Jurkat, Clone E6-1 (cell line): ENCODE measurements around the gene CAMK1D.

ENCODE experiments used
- DNase-seq: peaks from one replicate; pipeline ENCODE4 v3.0.0-alpha.2; 2011; ENCODE audit warnings: low read depth, low spot score
- H3K4me3 ChIP-seq: 2 replicates; pipeline ENCODE4 v1.5.1; 2011; ENCODE audit warnings: mild to moderate bottlenecking, low read length, control low read depth, moderate library complexity

CAMK1D gene

GRCh38 chr10:12771981-12772760 is 422.8 kb downstream of the CAMK1D start:
- no peak for DNase-seq
- H3K4me3 ChIP-seq: no peak overlapping the region

GRCh38 chr10:12772797-12773587 is 423.6 kb downstream of the CAMK1D start:
- DNase-seq: no peak
- no peak overlapping the region for H3K4me3 ChIP-seq

GRCh38 chr10:12774204-12774894 is 425.0 kb downstream of the CAMK1D start:
- DNase-seq: no peak
- H3K4me3 ChIP-seq: no peak overlapping the region

- no peak for DNase-seq
These were observed 428.7 kb downstream of the CAMK1D start for GRCh38 chr10:12777840-12778585.

GRCh38 chr10:12780634-12781601 is 431.6 kb downstream of the CAMK1D start:
- DNase-seq: no peak

More at GRCh38 chr10:12777840-12778585, 428.7 kb downstream of the CAMK1D start:
- H3K4me3 ChIP-seq: no peak overlapping the region

GRCh38 chr10:12781976-12782375 is 432.6 kb downstream of the CAMK1D start:
- H3K4me3 ChIP-seq: no peak overlapping the region
- no peak for DNase-seq

More at GRCh38 chr10:12780634-12781601, 431.6 kb downstream of the CAMK1D start:
- H3K4me3 ChIP-seq: no peak overlapping the region

GRCh38 chr10:12782537-12782936 is 433.2 kb downstream of the CAMK1D start:
- H3K4me3 ChIP-seq: no peak overlapping the region
- peak; percentile 25 for DNase-seq

- H3K4me3 ChIP-seq: no peak overlapping the region
- no peak for DNase-seq
These were observed 433.9 kb downstream of the CAMK1D start for GRCh38 chr10:12783293-12783692.

GRCh38 chr10:12784646-12785045 is 435.3 kb downstream of the CAMK1D start:
- no peak overlapping the region for H3K4me3 ChIP-seq
- DNase-seq: no peak

- DNase-seq: no peak
- no peak overlapping the region for H3K4me3 ChIP-seq
These were observed 436.1 kb downstream of the CAMK1D start for GRCh38 chr10:12785415-12785831.

GRCh38 chr10:12787297-12787696 is 437.9 kb downstream of the CAMK1D start:
- no peak for DNase-seq
- H3K4me3 ChIP-seq: no peak overlapping the region

- no peak overlapping the region for H3K4me3 ChIP-seq
- DNase-seq: no peak
These were observed 438.9 kb downstream of the CAMK1D start for GRCh38 chr10:12788277-12788676.

- no peak for DNase-seq
- no peak overlapping the region for H3K4me3 ChIP-seq
These were observed 440.9 kb downstream of the CAMK1D start for GRCh38 chr10:12790270-12790669.

- H3K4me3 ChIP-seq: no peak overlapping the region
- no peak for DNase-seq
These were observed 442.4 kb downstream of the CAMK1D start for GRCh38 chr10:12791728-12792127.

GRCh38 chr10:12792889-12793556 is 443.7 kb downstream of the CAMK1D start:
- DNase-seq: no peak
- no peak overlapping the region for H3K4me3 ChIP-seq

- no peak for DNase-seq
- H3K4me3 ChIP-seq: no peak overlapping the region
These were observed 446.2 kb downstream of the CAMK1D start for GRCh38 chr10:12795315-12796110.
